GM23248 (cell line): Measurements from ENCODE around the gene DYNLRB2.

Experiments used
- EZH2 ChIP-seq: fragments of 200-600 bp; sonication (generic); IDR thresholded peaks from 2 replicates; pipeline ENCODE4 v1.6.1; 2018; ENCODE audit warnings: antibody characterized with exemption, mild to moderate bottlenecking; ENCODE audit not compliant: insufficient read depth, poor library complexity, severe bottlenecking
- EZH2phosphoT487 ChIP-seq: fragments of 200-600 bp; sonication (generic); IDR thresholded peaks from 2 replicates; pipeline ENCODE4 v1.6.1; 2018; ENCODE audit warnings: antibody characterized with exemption, moderate library complexity, mild to moderate bottlenecking, low read depth; ENCODE audit not compliant: insufficient read depth

- TF ChIP-seq EZH2phosphoT487 (no peak), EZH2 (no peak)
These were observed 13.2 kb downstream of the DYNLRB2 start for GRCh38 chr16:80554033-80554432.
